GM23338 (cell line): ENCODE measurements around the gene SMARCA2.

ENCODE experiments used
- CREB1 ChIP-seq: fragments of 250-450 bp; sonication (Bioruptor Pico); IDR thresholded peaks from 2 replicates; pipeline ENCODE4 v1.5.0; 2020; ENCODE audit warnings: low read depth, mild to moderate bottlenecking, moderate library complexity
- EZH2 ChIP-seq: fragments of 200-600 bp; sonication (generic); IDR thresholded peaks from one replicate; pipeline ENCODE4 v1.8.0; 2017; ENCODE audit warnings: antibody characterized with exemption, mild to moderate bottlenecking, low read depth; ENCODE audit not compliant: unreplicated experiment
- EZH2phosphoT487 ChIP-seq: fragments of 200-600 bp; sonication (generic); IDR thresholded peaks from one replicate; pipeline ENCODE4 v1.8.1; 2018; ENCODE audit warnings: antibody characterized with exemption; ENCODE audit not compliant: unreplicated experiment
- JUNB ChIP-seq: IDR thresholded peaks from one replicate; pipeline ENCODE4 v1.6.1; 2016; ENCODE audit warnings: antibody characterized with exemption; ENCODE audit not compliant: unreplicated experiment
- NANOG ChIP-seq: IDR thresholded peaks from 2 replicates; pipeline ENCODE4 v1.6.1; 2016; ENCODE audit warnings: antibody characterized with exemption, borderline replicate concordance
- POLR2AphosphoS5 ChIP-seq: IDR thresholded peaks from 2 replicates; pipeline ENCODE4 v1.6.1; 2016; ENCODE audit warnings: antibody characterized with exemption, low read depth
- STAT1 ChIP-seq: IDR thresholded peaks from one replicate; pipeline ENCODE4 v1.6.1; 2016; ENCODE audit warnings: antibody characterized with exemption; ENCODE audit not compliant: unreplicated experiment
- ZNF114 ChIP-seq: fragments of 250-450 bp; sonication (Bioruptor Pico); IDR thresholded peaks from 2 replicates; pipeline ENCODE4 v1.5.0; 2020; ENCODE audit warnings: mild to moderate bottlenecking, moderate library complexity
- ZNF331 ChIP-seq: fragments of 250-450 bp; sonication (Bioruptor Pico); IDR thresholded peaks from 2 replicates; pipeline ENCODE4 v1.5.0; 2020; ENCODE audit warnings: low read depth, mild to moderate bottlenecking, moderate library complexity
- TF ChIP-seq, protein P1 (sequence below), 2 experiments: fragments of 200-600 bp in 1 of 2; sonication (generic) in 1 of 2; conservative IDR thresholded peaks; 2 replicates each; pipeline versions ENCODE4 v1.5.1 to v1.6.1; 2016 to 2017; ENCODE audit warnings: antibody characterized with exemption in 2 of 2, low read depth in 2 of 2, mild to moderate bottlenecking in 2 of 2, moderate library complexity in 1 of 2
- TF ChIP-seq, protein P2 (sequence below): IDR thresholded peaks from one replicate; pipeline ENCODE4 v1.6.1; 2018; ENCODE audit warnings: antibody characterized with exemption; ENCODE audit not compliant: unreplicated experiment
- TF ChIP-seq, protein P3 (sequence below): IDR thresholded peaks from 2 replicates; pipeline ENCODE4 v1.6.1; 2016; ENCODE audit warnings: antibody characterized with exemption
- TF ChIP-seq, protein P4 (sequence below): fragments of 250-450 bp; sonication (Bioruptor Pico); IDR thresholded peaks from 2 replicates; pipeline ENCODE4 v1.5.0; 2020; ENCODE audit warnings: mild to moderate bottlenecking, moderate library complexity

DNA sequence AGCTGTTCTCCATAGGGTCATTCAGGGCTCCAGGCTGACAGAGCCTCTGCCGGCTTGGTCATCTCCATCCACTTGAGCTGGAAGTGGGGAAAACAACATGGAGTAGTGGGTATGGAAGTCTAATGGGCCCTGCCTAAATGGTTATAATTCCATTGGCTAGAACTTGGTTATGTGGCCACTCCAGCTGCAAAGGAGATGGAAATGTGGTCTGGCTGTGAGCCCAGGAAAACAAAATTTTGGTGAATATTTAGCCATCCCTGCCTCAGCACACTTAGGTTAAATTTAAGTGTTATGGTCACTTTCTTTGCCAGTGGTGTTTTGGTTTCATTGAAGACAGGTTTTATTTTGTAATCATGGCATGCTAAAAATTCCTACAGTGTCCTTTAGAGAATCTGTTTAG lies 112.3 kb downstream of the SMARCA2 start:
- TF ChIP-seq, protein P1, sequence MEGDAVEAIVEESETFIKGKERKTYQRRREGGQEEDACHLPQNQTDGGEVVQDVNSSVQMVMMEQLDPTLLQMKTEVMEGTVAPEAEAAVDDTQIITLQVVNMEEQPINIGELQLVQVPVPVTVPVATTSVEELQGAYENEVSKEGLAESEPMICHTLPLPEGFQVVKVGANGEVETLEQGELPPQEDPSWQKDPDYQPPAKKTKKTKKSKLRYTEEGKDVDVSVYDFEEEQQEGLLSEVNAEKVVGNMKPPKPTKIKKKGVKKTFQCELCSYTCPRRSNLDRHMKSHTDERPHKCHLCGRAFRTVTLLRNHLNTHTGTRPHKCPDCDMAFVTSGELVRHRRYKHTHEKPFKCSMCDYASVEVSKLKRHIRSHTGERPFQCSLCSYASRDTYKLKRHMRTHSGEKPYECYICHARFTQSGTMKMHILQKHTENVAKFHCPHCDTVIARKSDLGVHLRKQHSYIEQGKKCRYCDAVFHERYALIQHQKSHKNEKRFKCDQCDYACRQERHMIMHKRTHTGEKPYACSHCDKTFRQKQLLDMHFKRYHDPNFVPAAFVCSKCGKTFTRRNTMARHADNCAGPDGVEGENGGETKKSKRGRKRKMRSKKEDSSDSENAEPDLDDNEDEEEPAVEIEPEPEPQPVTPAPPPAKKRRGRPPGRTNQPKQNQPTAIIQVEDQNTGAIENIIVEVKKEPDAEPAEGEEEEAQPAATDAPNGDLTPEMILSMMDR (conservative IDR thresholded peaks at IDR 0.05; ENCODE audit: low read depth in 2 of 2), result no peak
- no peak for TF ChIP-seq EZH2
- no peak for TF ChIP-seq POLR2AphosphoS5
- no peak for TF ChIP-seq CREB1 (CRISPR knock-in tag)
- no peak for TF ChIP-seq EZH2phosphoT487
- TF ChIP-seq, protein P2, sequence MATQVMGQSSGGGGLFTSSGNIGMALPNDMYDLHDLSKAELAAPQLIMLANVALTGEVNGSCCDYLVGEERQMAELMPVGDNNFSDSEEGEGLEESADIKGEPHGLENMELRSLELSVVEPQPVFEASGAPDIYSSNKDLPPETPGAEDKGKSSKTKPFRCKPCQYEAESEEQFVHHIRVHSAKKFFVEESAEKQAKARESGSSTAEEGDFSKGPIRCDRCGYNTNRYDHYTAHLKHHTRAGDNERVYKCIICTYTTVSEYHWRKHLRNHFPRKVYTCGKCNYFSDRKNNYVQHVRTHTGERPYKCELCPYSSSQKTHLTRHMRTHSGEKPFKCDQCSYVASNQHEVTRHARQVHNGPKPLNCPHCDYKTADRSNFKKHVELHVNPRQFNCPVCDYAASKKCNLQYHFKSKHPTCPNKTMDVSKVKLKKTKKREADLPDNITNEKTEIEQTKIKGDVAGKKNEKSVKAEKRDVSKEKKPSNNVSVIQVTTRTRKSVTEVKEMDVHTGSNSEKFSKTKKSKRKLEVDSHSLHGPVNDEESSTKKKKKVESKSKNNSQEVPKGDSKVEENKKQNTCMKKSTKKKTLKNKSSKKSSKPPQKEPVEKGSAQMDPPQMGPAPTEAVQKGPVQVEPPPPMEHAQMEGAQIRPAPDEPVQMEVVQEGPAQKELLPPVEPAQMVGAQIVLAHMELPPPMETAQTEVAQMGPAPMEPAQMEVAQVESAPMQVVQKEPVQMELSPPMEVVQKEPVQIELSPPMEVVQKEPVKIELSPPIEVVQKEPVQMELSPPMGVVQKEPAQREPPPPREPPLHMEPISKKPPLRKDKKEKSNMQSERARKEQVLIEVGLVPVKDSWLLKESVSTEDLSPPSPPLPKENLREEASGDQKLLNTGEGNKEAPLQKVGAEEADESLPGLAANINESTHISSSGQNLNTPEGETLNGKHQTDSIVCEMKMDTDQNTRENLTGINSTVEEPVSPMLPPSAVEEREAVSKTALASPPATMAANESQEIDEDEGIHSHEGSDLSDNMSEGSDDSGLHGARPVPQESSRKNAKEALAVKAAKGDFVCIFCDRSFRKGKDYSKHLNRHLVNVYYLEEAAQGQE, result no peak
- no peak for TF ChIP-seq NANOG
- no peak for TF ChIP-seq STAT1
- TF ChIP-seq, protein P3, sequence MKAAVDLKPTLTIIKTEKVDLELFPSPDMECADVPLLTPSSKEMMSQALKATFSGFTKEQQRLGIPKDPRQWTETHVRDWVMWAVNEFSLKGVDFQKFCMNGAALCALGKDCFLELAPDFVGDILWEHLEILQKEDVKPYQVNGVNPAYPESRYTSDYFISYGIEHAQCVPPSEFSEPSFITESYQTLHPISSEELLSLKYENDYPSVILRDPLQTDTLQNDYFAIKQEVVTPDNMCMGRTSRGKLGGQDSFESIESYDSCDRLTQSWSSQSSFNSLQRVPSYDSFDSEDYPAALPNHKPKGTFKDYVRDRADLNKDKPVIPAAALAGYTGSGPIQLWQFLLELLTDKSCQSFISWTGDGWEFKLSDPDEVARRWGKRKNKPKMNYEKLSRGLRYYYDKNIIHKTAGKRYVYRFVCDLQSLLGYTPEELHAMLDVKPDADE, result no peak
- TF ChIP-seq JUNB, result no peak
- TF ChIP-seq ZNF331 (CRISPR knock-in tag), result no peak
- no peak for TF ChIP-seq ZNF114 (CRISPR knock-in tag)
- TF ChIP-seq, protein P4, sequence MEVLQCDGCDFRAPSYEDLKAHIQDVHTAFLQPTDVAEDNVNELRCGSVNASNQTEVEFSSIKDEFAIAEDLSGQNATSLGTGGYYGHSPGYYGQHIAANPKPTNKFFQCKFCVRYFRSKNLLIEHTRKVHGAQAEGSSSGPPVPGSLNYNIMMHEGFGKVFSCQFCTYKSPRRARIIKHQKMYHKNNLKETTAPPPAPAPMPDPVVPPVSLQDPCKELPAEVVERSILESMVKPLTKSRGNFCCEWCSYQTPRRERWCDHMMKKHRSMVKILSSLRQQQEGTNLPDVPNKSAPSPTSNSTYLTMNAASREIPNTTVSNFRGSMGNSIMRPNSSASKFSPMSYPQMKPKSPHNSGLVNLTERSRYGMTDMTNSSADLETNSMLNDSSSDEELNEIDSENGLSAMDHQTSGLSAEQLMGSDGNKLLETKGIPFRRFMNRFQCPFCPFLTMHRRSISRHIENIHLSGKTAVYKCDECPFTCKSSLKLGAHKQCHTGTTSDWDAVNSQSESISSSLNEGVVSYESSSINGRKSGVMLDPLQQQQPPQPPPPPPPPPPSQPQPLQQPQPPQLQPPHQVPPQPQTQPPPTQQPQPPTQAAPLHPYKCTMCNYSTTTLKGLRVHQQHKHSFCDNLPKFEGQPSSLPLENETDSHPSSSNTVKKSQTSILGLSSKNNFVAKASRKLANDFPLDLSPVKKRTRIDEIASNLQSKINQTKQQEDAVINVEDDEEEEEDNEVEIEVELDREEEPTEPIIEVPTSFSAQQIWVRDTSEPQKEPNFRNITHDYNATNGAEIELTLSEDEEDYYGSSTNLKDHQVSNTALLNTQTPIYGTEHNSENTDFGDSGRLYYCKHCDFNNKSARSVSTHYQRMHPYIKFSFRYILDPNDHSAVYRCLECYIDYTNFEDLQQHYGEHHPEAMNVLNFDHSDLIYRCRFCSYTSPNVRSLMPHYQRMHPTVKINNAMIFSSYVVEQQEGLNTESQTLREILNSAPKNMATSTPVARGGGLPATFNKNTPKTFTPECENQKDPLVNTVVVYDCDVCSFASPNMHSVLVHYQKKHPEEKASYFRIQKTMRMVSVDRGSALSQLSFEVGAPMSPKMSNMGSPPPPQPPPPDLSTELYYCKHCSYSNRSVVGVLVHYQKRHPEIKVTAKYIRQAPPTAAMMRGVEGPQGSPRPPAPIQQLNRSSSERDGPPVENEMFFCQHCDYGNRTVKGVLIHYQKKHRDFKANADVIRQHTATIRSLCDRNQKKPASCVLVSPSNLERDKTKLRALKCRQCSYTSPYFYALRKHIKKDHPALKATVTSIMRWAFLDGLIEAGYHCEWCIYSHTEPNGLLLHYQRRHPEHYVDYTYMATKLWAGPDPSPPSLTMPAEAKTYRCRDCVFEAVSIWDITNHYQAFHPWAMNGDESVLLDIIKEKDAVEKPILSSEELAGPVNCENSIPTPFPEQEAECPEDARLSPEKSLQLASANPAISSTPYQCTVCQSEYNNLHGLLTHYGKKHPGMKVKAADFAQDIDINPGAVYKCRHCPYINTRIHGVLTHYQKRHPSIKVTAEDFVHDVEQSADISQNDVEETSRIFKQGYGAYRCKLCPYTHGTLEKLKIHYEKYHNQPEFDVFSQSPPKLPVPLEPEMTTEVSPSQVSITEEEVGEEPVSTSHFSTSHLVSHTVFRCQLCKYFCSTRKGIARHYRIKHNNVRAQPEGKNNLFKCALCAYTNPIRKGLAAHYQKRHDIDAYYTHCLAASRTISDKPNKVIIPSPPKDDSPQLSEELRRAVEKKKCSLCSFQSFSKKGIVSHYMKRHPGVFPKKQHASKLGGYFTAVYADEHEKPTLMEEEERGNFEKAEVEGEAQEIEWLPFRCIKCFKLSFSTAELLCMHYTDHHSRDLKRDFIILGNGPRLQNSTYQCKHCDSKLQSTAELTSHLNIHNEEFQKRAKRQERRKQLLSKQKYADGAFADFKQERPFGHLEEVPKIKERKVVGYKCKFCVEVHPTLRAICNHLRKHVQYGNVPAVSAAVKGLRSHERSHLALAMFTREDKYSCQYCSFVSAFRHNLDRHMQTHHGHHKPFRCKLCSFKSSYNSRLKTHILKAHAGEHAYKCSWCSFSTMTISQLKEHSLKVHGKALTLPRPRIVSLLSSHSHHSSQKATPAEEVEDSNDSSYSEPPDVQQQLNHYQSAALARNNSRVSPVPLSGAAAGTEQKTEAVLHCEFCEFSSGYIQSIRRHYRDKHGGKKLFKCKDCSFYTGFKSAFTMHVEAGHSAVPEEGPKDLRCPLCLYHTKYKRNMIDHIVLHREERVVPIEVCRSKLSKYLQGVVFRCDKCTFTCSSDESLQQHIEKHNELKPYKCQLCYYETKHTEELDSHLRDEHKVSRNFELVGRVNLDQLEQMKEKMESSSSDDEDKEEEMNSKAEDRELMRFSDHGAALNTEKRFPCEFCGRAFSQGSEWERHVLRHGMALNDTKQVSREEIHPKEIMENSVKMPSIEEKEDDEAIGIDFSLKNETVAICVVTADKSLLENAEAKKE (CRISPR knock-in tag), result no peak
